ENCODE results near the gene ARPC4. TPM values are rescaled to one million over a fixed set of nuclear protein-coding genes. Genes with fewer than 3 reads are reported as not detected.
A peak's percentile ranks its signal among the peaks of the same experiment; 100 is the strongest.

ARPC4 gene
- total RNA-seq (175 and 182 TPM in 2 replicates), polyA plus RNA-seq (132 and 149 TPM in 2 replicates)

DNA sequence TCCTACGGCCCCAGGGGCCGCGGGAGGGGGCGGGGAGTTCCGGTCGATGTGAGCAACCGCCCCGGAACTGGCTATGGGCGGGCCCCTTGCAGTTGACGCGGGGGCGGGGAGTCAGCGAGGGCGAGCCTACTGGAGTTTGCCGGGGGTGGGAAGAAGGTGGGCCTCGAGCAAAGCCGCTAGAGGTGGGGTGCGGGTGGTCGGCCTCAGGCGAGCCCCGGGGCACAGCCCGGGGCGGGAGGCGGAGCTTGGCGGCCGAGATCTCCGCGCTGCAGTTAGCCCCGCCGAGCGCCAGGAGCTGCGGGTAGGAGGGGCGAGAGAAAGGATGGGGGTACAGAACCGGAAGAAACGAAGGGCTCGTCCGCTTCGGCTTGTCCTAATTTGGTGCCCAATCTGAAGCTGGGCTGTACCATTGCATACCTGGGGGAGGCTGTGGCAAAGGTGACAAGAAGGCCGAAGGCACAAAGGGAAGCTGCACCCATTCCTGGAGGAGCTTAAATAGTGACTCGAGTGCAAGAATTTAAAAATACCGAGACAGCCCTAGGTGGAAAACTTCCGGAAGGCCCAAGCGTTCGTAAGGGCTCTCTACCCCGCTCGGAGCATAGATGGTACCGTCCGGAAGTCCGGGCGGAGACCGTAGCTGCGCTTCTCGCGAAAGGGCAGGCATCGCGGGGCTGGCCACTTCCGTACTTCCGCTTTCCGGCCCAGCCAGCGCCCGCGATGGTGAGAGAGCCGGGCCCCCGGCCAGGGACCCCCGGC, at the start of gene ARPC4, which contains the start of gene TADA3:
Gene ARPC4, plus strand, starts transcription at position 678 of the 756 bp plus-strand sequence. Its CDS starts 40 bp downstream, at position 718.
Gene TADA3, minus strand, starts transcription at position 69 of the 756 bp plus-strand sequence. CDS start 1,007 bp downstream, outside the sequence.
- Histone ChIP-seq H3K27ac (peak within 1 kb of the TSS; percentile 91), H3K4me3 (peak within 1 kb of the TSS; percentile 81), H4K20me1 (ENCODE audit: insufficient read depth, poor library complexity, severe bottlenecking) (peaks cover 8% of the 10 kb centered on the region), H3K4me1 (ENCODE audit: insufficient read depth) (peaks cover 15% of the 10 kb centered on the region), H3K79me2 (peaks cover 56% of the 10 kb centered on the region), H3K9me2 (replicated peaks; ENCODE audit: insufficient read depth) (no peaks in the 10 kb centered on the region), H2AFZ (peak within 1 kb of the TSS; percentile 39), H3K27me3 (no peaks in the 10 kb centered on the region), H3K9me3 (ENCODE audit: low read depth) (no peaks in the 10 kb centered on the region), H3K4me2 (peak within 1 kb of the TSS; percentile 97), H3K36me3 (replicated peaks; ENCODE audit: insufficient read depth, low read depth) (no peaks in the 10 kb centered on the region)
- 1% methylated on average over 40 of the region's 65 CpGs for WGBS (ENCODE audit: low lambda C conversion rate, missing lambda C conversion rate)
- DNase-seq (ENCODE audit: low spot score) = peak; percentile 95
- TF ChIP-seq EZH2 (IDR thresholded peaks at IDR 0.05; ENCODE audit: borderline replicate concordance) (no peak), EZH2phosphoT487 (IDR thresholded peaks at IDR 0.05; ENCODE audit: low read depth, severe bottlenecking, unreplicated experiment) (no peak)
- TF ChIP-seq, protein P1, sequence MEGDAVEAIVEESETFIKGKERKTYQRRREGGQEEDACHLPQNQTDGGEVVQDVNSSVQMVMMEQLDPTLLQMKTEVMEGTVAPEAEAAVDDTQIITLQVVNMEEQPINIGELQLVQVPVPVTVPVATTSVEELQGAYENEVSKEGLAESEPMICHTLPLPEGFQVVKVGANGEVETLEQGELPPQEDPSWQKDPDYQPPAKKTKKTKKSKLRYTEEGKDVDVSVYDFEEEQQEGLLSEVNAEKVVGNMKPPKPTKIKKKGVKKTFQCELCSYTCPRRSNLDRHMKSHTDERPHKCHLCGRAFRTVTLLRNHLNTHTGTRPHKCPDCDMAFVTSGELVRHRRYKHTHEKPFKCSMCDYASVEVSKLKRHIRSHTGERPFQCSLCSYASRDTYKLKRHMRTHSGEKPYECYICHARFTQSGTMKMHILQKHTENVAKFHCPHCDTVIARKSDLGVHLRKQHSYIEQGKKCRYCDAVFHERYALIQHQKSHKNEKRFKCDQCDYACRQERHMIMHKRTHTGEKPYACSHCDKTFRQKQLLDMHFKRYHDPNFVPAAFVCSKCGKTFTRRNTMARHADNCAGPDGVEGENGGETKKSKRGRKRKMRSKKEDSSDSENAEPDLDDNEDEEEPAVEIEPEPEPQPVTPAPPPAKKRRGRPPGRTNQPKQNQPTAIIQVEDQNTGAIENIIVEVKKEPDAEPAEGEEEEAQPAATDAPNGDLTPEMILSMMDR (IDR thresholded peaks at IDR 0.05; ENCODE audit: poor library complexity) = no peak

DNA sequence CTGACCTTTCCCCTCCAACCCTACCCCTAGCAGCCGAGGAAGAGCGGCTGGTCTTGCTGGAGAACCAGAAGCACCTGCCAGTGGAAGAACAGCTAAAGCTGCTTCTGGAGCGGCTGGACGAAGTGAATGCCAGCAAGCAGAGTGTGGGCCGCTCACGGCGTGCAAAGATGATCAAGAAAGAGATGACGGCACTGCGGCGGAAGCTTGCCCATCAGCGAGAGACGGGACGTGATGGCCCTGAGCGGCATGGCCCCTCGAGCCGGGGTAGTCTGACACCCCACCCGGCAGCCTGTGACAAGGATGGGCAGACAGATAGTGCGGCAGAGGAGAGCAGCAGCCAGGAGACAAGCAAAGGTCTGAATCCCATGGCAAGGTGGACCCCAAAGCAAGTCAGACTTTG, 49.3 kb upstream of the ARPC4 start:
- WGBS (ENCODE audit: low lambda C conversion rate, missing lambda C conversion rate) = 96% methylated on average over 18 of the region's 18 CpGs
- Histone ChIP-seq H3K27ac (no peak overlapping the region), H3K4me3 (no peak overlapping the region), H3K4me2 (no peak overlapping the region), H3K27me3 (no peaks in the 10 kb centered on the region), H3K79me2 (no peaks in the 10 kb centered on the region), H3K9me3 (ENCODE audit: low read depth) (no peaks in the 10 kb centered on the region), H3K4me1 (ENCODE audit: insufficient read depth) (peaks cover under 1% of the 10 kb centered on the region), H3K9me2 (replicated peaks; ENCODE audit: insufficient read depth) (no peaks in the 10 kb centered on the region), H3K36me3 (replicated peaks; ENCODE audit: insufficient read depth, low read depth) (no peaks in the 10 kb centered on the region), H2AFZ (no peak overlapping the region), H4K20me1 (ENCODE audit: insufficient read depth, poor library complexity, severe bottlenecking) (no peaks in the 10 kb centered on the region)
- TF ChIP-seq, protein P1 (IDR thresholded peaks at IDR 0.05; ENCODE audit: poor library complexity) = no peak
- no peak for TF ChIP-seq EZH2phosphoT487 (IDR thresholded peaks at IDR 0.05; ENCODE audit: low read depth, severe bottlenecking, unreplicated experiment)
- TF ChIP-seq EZH2 (IDR thresholded peaks at IDR 0.05; ENCODE audit: borderline replicate concordance) = no peak
- DNase-seq (ENCODE audit: low spot score) = no peak

DNA sequence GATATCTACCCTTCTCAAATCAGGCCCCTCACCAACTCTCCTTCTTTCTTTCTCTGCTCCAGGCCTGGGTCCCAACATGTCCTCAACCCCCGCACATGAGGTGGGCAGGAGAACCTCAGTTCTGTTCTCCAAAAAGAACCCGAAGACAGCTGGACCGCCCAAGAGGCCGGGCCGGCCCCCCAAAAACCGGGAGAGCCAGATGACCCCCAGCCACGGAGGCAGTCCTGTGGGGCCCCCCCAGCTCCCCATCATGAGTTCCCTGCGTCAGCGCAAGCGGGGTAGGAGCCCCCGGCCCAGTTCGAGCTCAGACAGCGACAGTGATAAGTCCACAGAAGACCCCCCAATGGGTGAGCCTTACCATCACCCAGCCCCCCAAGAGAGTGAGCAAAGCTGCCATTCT, 48.7 kb upstream of the ARPC4 start:
- over 99% methylated on average over 13 of the region's 13 CpGs for WGBS (ENCODE audit: low lambda C conversion rate, missing lambda C conversion rate)
- Histone ChIP-seq H3K36me3 (replicated peaks; ENCODE audit: insufficient read depth, low read depth) (no peaks in the 10 kb centered on the region), H3K4me2 (no peak overlapping the region)

More for the DNA sequence above, 48.7 kb upstream of the ARPC4 start:
- Histone ChIP-seq H3K9me3 (ENCODE audit: low read depth) (no peaks in the 10 kb centered on the region), H2AFZ (no peak overlapping the region), H3K4me1 (ENCODE audit: insufficient read depth) (peaks cover 7% of the 10 kb centered on the region), H3K4me3 (no peak overlapping the region), H3K9me2 (replicated peaks; ENCODE audit: insufficient read depth) (no peaks in the 10 kb centered on the region), H3K79me2 (no peaks in the 10 kb centered on the region), H3K27ac (no peak overlapping the region), H4K20me1 (ENCODE audit: insufficient read depth, poor library complexity, severe bottlenecking) (no peaks in the 10 kb centered on the region), H3K27me3 (no peaks in the 10 kb centered on the region)
- TF ChIP-seq EZH2 (IDR thresholded peaks at IDR 0.05; ENCODE audit: borderline replicate concordance) (no peak), EZH2phosphoT487 (IDR thresholded peaks at IDR 0.05; ENCODE audit: low read depth, severe bottlenecking, unreplicated experiment) (no peak)
- TF ChIP-seq, protein P1 (IDR thresholded peaks at IDR 0.05; ENCODE audit: poor library complexity) = no peak
- DNase-seq (ENCODE audit: low spot score) = no peak
